Mucosa of rectum (tissue), 2 donors: ENCODE data around the gene TRMT6.
A peak's percentile ranks its signal among the peaks of the same experiment; 100 is the strongest.

ENCODE experiments used
- H3K27ac ChIP-seq, 2 donors: one replicate each; pipeline ENCODE4 v1.7.0; 2013; ENCODE audit warnings: inconsistent platforms in 2 of 2, low read depth in 2 of 2, low read length in 2 of 2
- H3K27me3 ChIP-seq, 2 donors: one replicate each; pipeline ENCODE4 v1.7.0; 2013; ENCODE audit warnings: low read length in 2 of 2; ENCODE audit not compliant: control insufficient read depth in 2 of 2, insufficient read depth in 2 of 2
- H3K36me3 ChIP-seq, 2 donors: one replicate each; pipeline ENCODE4 v1.7.0; 2013; ENCODE audit warnings: low read length in 2 of 2; ENCODE audit not compliant: control insufficient read depth in 2 of 2, insufficient read depth in 2 of 2
- H3K4me1 ChIP-seq, 2 donors: one replicate each; pipeline ENCODE4 v1.7.0; 2013; ENCODE audit warnings: low read length in 2 of 2, mild to moderate bottlenecking in 1 of 2; ENCODE audit not compliant: control insufficient read depth in 2 of 2, insufficient read depth in 2 of 2
- H3K4me3 ChIP-seq, 2 donors: one replicate each; pipeline ENCODE4 v1.7.0; 2013; ENCODE audit warnings: low read length in 2 of 2
- H3K9ac ChIP-seq, 2 donors: one replicate each; pipeline ENCODE4 v1.7.0; 2013; ENCODE audit warnings: low read length in 2 of 2, low read depth in 1 of 2, mild to moderate bottlenecking in 1 of 2
- H3K9me3 ChIP-seq, 2 donors: one replicate each; pipeline ENCODE4 v1.7.0; 2013; ENCODE audit warnings: low read length in 2 of 2; ENCODE audit not compliant: control insufficient read depth in 2 of 2
- donor health status: healthy.
- donor health status: Normal muscosa, but diverticular disease.

TRMT6 gene

GRCh38 chr20:5968462-5968861 is 18.1 kb upstream of the TRMT6 start:
- no peak overlapping the region for H3K4me3 ChIP-seq
- H3K9ac ChIP-seq = no peak overlapping the region
- H3K27me3 ChIP-seq = no peaks in the 10 kb centered on the region
- H3K9me3 ChIP-seq = no peaks in the 10 kb centered on the region
- no peak overlapping the region for H3K27ac ChIP-seq
- H3K36me3 ChIP-seq = peaks cover 4 to 14% of the 10 kb centered on the region in 2 donors
- no peaks in the 10 kb centered on the region for H3K4me1 ChIP-seq

DNA sequence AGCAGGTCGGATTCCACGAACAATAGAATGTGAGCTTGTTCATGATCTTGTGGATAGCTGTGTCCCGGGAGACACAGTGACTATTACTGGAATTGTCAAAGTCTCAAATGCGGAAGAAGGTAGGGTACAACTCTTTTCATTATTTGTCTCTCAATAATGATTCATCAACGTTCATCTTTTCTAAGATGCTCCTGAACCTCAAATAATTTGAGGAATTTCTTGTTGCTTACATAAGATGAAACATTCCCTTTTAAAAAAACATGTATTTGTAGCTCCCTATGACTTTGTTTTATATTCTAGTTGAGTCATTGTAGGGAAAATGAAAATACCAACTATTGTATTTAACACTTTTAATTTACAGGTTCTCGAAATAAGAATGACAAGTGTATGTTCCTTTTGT is 17.1 kb upstream of the TRMT6 start:
- Histone ChIP-seq H3K27me3 (no peaks in the 10 kb centered on the region), H3K27ac (no peak overlapping the region), H3K36me3 (peaks cover 4 to 17% of the 10 kb centered on the region in 2 donors), H3K4me1 (no peaks in the 10 kb centered on the region), H3K4me3 (no peak overlapping the region), H3K9ac (no peak overlapping the region), H3K9me3 (no peaks in the 10 kb centered on the region)

DNA sequence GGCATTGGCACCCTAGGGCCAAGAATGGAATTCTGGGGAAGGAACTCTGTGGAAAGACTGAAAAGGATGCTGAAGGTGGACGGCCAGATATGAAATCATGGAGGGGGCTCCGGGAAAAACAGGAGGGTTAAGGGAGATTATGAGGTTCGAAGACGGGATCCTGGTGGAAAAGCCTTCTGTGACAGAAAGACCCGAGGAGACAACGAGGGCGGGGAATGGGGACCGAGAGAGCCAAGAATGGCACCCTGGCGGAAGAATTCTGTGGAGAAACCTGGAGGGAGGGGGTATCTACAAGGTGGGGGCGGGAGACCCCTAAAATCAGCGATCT is 426 bp downstream of the TRMT6 start:
- peaks cover 9 to 19% of the 10 kb centered on the region in 2 donors for H3K36me3 ChIP-seq
- H3K4me1 ChIP-seq = peaks cover 14 to 15% of the 10 kb centered on the region in 2 donors
- no peaks in the 10 kb centered on the region for H3K9me3 ChIP-seq
- H3K4me3 ChIP-seq = peak overlapping the region; percentile 85 to 96
- peak overlapping the region; percentile 66 to 68 for H3K9ac ChIP-seq
- no peaks in the 10 kb centered on the region for H3K27me3 ChIP-seq
- peak overlapping the region in 1 of 2 donors; percentile 43 for H3K27ac ChIP-seq

GRCh38 chr20:5947276-5947675 is 3.1 kb downstream of the TRMT6 start:
- H3K4me1 ChIP-seq = peaks cover 14 to 15% of the 10 kb centered on the region in 2 donors
- H3K9me3 ChIP-seq = no peaks in the 10 kb centered on the region
- H3K9ac ChIP-seq = no peak overlapping the region
- no peaks in the 10 kb centered on the region for H3K27me3 ChIP-seq
- H3K27ac ChIP-seq = no peak overlapping the region
- peaks cover 23 to 26% of the 10 kb centered on the region in 2 donors for H3K36me3 ChIP-seq
- H3K4me3 ChIP-seq = no peak overlapping the region

DNA sequence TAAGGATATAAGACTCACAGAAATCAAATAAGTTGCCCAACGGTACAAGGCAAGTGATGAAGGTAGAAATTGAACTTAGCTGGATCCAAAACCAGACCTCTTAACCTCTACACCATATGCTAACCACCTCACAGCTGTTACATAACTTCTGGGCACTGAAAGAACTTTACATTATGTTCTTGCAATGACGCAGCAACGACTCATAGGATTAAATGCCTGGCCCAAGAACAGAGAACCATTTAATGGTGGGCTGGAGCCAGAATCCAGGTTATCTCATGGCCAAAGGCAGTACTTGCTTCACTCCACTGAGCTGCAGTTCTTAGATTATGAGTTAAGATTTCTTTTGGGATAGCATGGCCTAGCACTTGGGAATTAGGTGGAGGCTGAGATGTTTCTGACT is 4.4 kb downstream of the TRMT6 start:
- Histone ChIP-seq H3K27ac (no peak overlapping the region), H3K4me3 (no peak overlapping the region), H3K36me3 (peaks cover 37 to 38% of the 10 kb centered on the region in 2 donors), H3K4me1 (peaks cover 8% of the 10 kb centered on the region in 2 donors), H3K9ac (no peak overlapping the region), H3K9me3 (no peaks in the 10 kb centered on the region), H3K27me3 (no peaks in the 10 kb centered on the region)

DNA sequence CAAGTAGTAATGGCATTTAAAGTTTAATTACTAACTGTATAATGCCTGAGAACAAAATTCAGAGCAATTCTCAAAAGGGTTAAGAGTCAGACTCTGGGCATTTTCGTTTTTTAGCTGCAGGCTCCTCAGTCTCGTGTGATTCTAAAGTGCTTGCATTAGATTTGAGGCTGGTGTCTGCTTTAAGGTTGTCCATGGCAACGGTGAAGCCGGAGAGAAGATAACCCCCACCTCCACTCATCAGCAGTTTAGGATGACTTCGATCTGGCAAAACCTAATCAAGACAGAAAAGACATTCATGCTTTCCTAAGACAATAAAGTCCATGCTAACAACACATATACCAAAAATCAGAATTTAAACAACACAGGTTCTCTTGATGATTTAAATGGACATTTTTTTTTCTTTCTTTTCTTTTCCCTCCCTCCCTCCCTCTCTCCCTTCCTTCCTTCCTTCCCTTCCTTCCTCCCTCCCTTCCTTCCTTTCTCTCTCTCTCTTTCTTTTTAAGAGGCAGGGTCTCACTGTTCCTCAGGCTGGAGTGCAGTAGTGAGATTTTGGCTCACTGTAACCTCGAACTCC is 11.8 kb downstream of the TRMT6 start:
- H3K36me3 ChIP-seq = peaks cover 38 to 51% of the 10 kb centered on the region in 2 donors
- no peak overlapping the region for H3K4me3 ChIP-seq
- H3K27ac ChIP-seq = no peak overlapping the region
- H3K4me1 ChIP-seq = no peaks in the 10 kb centered on the region
- no peaks in the 10 kb centered on the region for H3K27me3 ChIP-seq
- no peak overlapping the region for H3K9ac ChIP-seq
- no peaks in the 10 kb centered on the region for H3K9me3 ChIP-seq

DNA sequence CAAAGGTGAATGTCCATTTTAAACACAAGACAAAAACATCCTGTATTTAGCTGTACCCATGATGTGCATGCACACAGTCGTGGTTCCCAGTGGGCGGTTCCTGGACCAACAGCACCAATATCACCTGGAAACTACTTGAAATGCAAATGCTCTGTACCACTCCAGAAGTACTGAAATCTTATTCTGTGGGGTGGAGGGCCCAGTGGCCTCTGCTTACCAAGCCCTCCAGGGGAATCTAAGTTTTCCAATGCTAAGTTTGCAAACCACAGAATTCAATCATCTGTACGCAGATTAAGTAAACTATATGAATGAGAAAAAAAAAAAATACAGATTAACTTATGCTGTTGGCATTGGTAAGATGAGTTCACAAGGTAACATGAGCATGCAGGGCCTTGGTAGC is 14.1 kb downstream of the TRMT6 start:
- Histone ChIP-seq H3K27me3 (no peaks in the 10 kb centered on the region), H3K4me1 (no peaks in the 10 kb centered on the region), H3K27ac (no peak overlapping the region), H3K4me3 (no peak overlapping the region), H3K9me3 (no peaks in the 10 kb centered on the region), H3K9ac (no peak overlapping the region), H3K36me3 (peaks cover 15 to 28% of the 10 kb centered on the region in 2 donors)

GRCh38 chr20:5935384-5935783 is 14.9 kb downstream of the TRMT6 start:
- Histone ChIP-seq H3K27ac (no peak overlapping the region), H3K9me3 (no peaks in the 10 kb centered on the region), H3K36me3 (peaks cover 9 to 21% of the 10 kb centered on the region in 2 donors), H3K4me3 (no peak overlapping the region), H3K27me3 (no peaks in the 10 kb centered on the region), H3K9ac (no peak overlapping the region), H3K4me1 (no peaks in the 10 kb centered on the region)

GRCh38 chr20:5933802-5934436 is 16.4 kb downstream of the TRMT6 start:
- H3K4me1 ChIP-seq = no peaks in the 10 kb centered on the region
- H3K36me3 ChIP-seq = peaks cover 0 to 12% of the 10 kb centered on the region in 2 donors
- H3K4me3 ChIP-seq = no peak overlapping the region
- no peaks in the 10 kb centered on the region for H3K27me3 ChIP-seq
- no peak overlapping the region for H3K9ac ChIP-seq
- no peaks in the 10 kb centered on the region for H3K9me3 ChIP-seq
- no peak overlapping the region for H3K27ac ChIP-seq

DNA sequence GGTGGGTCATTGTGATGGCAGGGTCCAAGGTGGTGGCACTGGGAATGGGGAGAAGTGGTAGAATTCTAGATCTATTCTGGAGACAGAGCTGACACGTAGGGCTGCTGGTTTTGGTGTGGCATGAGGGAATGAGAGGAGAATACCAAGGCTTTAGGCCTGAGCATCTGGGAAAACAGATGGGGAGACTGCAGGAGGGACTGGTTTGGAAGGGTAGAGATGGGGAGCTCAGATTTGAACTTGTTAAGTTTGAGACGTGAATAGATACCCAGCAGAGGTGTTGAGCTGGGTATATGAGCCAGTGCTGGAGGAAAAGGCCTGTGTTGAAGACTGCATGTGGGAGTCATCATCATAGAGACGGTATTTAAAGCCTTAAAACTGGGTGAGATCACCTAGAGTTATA is 17.5 kb downstream of the TRMT6 start:
- Histone ChIP-seq H3K4me1 (no peaks in the 10 kb centered on the region), H3K9me3 (no peaks in the 10 kb centered on the region), H3K9ac (no peak overlapping the region), H3K4me3 (no peak overlapping the region), H3K36me3 (peaks cover 0 to 5% of the 10 kb centered on the region in 2 donors), H3K27ac (no peak overlapping the region), H3K27me3 (no peaks in the 10 kb centered on the region)
